GM21619 (cell line): ENCODE data around the gene IFNW1.

Source experiments
- ATAC-seq: cut with Tn5 transposase; IDR thresholded peaks from one replicate; pipeline ENCODE4 v1.9.1; 2021; ENCODE audit not compliant: unreplicated experiment

Gene IFNW1

DNA sequence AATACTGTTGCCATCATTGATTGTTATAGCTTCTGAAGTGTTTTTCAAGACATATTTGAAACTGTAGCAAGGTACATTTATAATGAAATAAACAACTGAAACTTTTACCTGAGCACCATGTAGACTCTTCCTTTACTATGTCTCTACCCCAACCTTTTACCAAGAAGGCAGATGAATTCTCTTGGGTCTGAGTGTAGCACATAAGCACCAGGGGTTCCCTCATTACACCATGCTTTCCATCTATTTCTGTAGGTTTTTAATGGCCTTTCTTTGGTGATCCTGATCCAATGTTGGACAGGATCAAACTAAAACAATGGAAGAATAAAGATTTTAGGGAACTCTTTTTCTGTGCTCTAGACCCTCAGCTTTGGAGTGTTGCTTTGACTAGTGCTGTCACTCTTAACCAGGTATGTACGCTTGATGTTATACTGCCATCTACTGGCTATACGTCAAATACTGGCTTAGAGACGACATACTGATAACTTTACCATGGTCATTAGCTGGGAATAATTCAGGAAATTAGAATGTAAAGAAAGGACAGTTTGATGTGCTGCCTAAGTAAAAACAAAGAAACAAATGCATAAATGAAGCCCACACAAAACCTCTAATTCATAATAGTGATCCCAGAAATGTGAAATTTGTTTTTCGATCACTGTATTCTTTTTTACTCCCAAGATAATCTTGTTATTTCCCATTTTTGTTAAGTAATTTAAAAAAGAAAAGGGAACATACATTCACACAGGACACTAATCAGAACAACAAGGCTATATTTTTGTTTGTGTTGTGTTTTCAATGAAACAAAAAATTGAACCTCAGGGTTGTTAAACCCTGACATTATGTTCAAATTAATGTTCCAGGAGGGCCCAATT lies 30.7 kb downstream of the IFNW1 start:
- ATAC-seq = peak; percentile 93

- ATAC-seq = no peak
Measured at GRCh38 chr9:21104787-21105186, 36.8 kb downstream of the IFNW1 start.

GRCh38 chr9:21102305-21102704 lies 39.3 kb downstream of the IFNW1 start:
- no peak for ATAC-seq

DNA sequence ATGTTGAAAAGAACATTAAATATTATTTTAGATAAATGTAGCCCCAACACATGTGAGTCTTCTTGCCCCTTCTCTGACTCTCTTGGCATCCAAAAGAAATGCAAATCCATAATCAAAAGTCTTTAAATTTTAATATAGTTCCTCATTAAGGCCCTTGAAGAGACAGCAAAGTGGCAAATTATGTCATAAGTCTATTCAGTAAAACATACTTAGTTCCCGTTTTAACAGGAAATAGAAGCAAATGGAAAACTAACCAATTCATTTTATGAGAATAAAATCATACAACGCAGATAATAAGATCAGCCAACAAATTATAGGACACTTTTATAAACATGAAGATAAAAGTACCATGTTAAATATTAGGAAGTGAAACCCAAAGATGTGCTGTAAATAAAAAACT lies 43.8 kb downstream of the IFNW1 start:
- ATAC-seq = no peak

- no peak for ATAC-seq
Measured at GRCh38 chr9:21096901-21097255, 44.8 kb downstream of the IFNW1 start.

DNA sequence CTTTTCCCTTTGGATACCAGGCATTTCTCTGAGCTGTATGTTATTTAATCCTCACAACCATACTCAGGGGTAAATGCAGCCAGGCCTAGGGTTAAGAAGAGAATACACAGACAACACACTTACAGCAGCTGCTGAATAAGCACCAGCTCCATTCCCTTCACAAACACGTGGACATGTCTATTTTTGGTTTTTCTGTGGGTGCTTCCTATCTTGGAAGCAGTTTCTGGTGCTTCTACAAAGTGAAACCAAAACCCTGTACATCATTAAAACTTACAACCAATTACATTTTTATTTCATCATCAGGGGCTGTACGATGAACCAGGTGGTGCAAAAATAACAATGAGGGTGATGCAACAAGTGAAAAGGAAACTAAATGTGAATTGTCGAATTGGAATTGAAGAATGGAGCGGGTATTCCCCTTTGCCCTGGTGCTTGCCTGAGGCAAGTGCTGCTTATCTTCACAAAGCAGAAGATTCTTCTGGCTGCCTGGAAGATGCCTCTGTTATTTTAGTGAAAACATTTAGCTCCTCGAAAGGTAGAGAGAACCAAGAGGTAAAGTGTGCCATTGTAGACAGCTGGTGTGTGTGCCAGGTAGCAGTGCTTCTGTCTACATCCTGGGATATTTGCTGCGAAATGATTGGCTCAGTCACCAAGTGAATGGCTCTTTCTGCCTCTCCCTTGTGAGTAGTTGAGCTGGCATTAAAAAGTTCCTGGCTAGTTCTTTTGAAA lies 45.3 kb downstream of the IFNW1 start:
- ATAC-seq = peak; percentile 84

DNA sequence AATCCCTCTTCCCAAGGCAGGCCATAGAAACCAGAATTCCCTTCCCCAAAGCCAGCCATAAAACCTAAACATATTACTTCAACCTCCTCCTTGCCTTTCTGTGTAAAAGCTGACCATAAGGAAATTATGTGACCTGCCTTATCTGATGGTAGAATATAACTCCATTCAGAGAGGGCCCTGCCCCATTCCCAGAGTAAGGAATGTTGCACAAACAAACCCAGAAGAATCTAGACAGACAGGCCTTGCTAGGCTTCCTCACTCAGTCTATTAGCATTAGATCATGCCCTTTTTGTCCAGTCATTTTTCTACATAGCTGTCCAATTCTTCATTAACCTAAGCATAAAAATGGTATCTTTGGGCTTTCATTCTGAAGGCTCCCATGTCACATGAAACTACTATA lies 46.1 kb downstream of the IFNW1 start:
- no peak for ATAC-seq
